Hematopoietic multipotent progenitor cell treated with erythropoietin and hydrocortisone succinate and interleukin-3 and kit ligand, for 8 days (in vitro differentiated cells): Measurements from ENCODE around the gene BIRC2.
A peak's percentile ranks its signal among the peaks of the same experiment; 100 is the strongest.
"Not testable (repeated sequence)": the region's sequence is repeated elsewhere in the genome, so short reads cannot be mapped to it uniquely, and the experiment has no call there.

ENCODE experiments used
- DNase-seq: peaks from one replicate; pipeline ENCODE4 v3.0.0-alpha.2; 2015

Gene BIRC2

GRCh38 chr11:102346748-102347461 is at the start of gene BIRC2:
BIRC2 (plus strand) TSS chr11:102347214; CDS start chr11:102349855, 2,641 bp downstream.
- DNase-seq = peak; percentile 90

GRCh38 chr11:102300837-102301236 is 46.2 kb upstream of the BIRC2 start:
- not testable (repeated sequence) for DNase-seq

GRCh38 chr11:102302241-102302640 is 44.8 kb upstream of the BIRC2 start:
- no peak for DNase-seq

- peak; percentile 14 for DNase-seq
Measured at GRCh38 chr11:102304686-102305085, 42.3 kb upstream of the BIRC2 start.

- no peak for DNase-seq
Measured at GRCh38 chr11:102305352-102306047, 41.5 kb upstream of the BIRC2 start.

GRCh38 chr11:102306048-102306597 is 40.9 kb upstream of the BIRC2 start:
- no peak for DNase-seq

- peak; percentile 46 for DNase-seq
Measured at GRCh38 chr11:102306817-102307726, 39.9 kb upstream of the BIRC2 start.

GRCh38 chr11:102307727-102308038 is 39.3 kb upstream of the BIRC2 start:
- no peak for DNase-seq

- no peak for DNase-seq
Measured at GRCh38 chr11:102309621-102310541, 37.1 kb upstream of the BIRC2 start.

- peak; percentile 13 for DNase-seq
Measured at GRCh38 chr11:102312667-102313066, 34.3 kb upstream of the BIRC2 start.

GRCh38 chr11:102313238-102313940 is 33.6 kb upstream of the BIRC2 start:
- DNase-seq = no peak

GRCh38 chr11:102314784-102315183 is 32.2 kb upstream of the BIRC2 start:
- no peak for DNase-seq

- no peak for DNase-seq
Measured at GRCh38 chr11:102316346-102316904, 30.6 kb upstream of the BIRC2 start.

- DNase-seq = peak; percentile 88
Measured at GRCh38 chr11:102317099-102317767, 29.8 kb upstream of the BIRC2 start, which contains the start of gene BIRC3. BIRC3 (plus strand) TSS chr11:102317484; CDS start chr11:102324510, 7,026 bp downstream.

GRCh38 chr11:102317768-102318103 is 29.3 kb upstream of the BIRC2 start:
- DNase-seq = no peak

GRCh38 chr11:102318469-102318868 is 28.5 kb upstream of the BIRC2 start:
- no peak for DNase-seq

- no peak for DNase-seq
Measured at GRCh38 chr11:102319544-102319943, 27.5 kb upstream of the BIRC2 start.

- DNase-seq = no peak
Measured at GRCh38 chr11:102320188-102320587, 26.8 kb upstream of the BIRC2 start.

GRCh38 chr11:102320679-102321078 is 26.3 kb upstream of the BIRC2 start:
- no peak for DNase-seq

- no peak for DNase-seq
Measured at GRCh38 chr11:102322560-102322959, 24.5 kb upstream of the BIRC2 start.
